Limb (tissue), 2 donors: Measurements from ENCODE around the gene ARHGEF37.
A peak's percentile ranks its signal among the peaks of the same experiment; 100 is the strongest.
"Not testable (repeated sequence)": the region's sequence is repeated elsewhere in the genome, so short reads cannot be mapped to it uniquely, and the experiment has no call there.

Experiments used
- DNase-seq, 2 donors: peaks; one replicate each; pipeline ENCODE4 v3.0.0-alpha.2; 2016; ENCODE audit errors: extremely low spot score in 2 of 2

Gene ARHGEF37

DNA sequence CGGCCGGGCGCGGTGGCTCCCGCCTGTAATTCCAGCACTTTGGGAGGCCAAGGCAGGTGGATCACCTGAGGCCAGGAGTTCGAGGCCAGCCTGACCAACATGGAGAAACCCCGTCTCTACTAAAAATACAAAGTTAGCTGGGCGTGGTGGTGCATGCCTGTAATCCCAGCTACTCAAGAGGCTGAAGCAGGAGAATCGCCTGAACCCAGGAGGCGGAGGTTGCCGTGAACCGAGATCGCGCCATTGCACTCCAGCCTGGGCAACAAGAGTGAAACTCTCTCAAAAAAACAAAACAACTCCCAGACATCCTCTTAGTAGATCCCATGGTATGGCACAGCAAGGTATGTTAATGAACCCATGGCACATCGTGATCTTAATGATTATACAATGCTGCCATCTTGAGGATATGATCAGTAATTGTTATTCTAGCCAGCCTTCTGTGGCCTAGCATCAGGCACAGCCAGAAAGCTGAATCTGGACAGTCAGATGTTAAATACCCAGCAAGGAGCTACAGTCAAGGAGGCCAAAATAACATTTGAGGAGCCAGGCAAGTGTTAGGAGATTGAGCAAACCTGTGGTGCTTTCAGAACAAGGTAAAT lies 16.7 kb upstream of the ARHGEF37 start:
- DNase-seq = peak; percentile 45 to 86

GRCh38 chr5:149567226-149567625 lies 14.1 kb upstream of the ARHGEF37 start:
- DNase-seq = no peak

GRCh38 chr5:149572170-149572569 lies 9.1 kb upstream of the ARHGEF37 start:
- no peak for DNase-seq

GRCh38 chr5:149572576-149573231 lies 8.6 kb upstream of the ARHGEF37 start:
- no peak for DNase-seq

DNA sequence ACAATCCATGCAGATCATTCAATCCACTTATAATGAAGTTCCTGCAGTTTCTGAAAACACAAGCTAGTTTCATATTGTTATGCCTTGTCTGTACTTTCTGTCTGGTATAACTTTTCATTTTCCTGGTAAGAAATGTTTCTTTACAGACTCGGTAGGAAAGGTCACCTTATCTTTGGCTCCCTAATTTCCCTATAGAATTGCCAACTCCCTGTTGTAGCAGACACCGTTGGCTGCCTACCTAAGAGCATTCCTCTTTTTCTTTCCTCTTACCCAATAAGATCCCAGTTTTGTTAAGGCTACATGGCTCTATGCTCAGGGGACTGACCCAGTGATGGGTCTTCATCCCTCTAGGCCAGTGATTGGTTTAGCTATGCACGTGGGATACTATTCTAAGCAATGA lies 6.2 kb upstream of the ARHGEF37 start:
- no peak for DNase-seq

DNA sequence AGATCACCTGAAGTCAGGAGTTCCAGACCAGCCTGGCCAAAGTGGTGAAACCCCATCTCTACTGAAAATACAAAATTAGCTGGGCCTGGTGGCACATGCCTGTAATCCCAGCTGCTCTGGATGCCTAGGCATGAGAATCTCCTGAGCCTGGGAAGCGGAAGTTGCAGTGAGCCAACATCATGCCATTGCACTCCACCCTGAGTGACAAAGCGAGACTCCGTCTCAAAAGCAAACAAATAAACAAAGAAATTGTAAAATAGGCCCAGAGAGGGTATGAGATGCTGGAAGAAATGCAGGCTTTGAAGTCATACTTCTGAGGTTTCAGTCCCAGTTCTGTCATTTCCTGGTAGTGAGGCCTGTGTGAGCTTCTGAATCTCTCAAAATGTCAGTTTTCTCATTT lies 5.3 kb upstream of the ARHGEF37 start:
- no peak for DNase-seq

DNA sequence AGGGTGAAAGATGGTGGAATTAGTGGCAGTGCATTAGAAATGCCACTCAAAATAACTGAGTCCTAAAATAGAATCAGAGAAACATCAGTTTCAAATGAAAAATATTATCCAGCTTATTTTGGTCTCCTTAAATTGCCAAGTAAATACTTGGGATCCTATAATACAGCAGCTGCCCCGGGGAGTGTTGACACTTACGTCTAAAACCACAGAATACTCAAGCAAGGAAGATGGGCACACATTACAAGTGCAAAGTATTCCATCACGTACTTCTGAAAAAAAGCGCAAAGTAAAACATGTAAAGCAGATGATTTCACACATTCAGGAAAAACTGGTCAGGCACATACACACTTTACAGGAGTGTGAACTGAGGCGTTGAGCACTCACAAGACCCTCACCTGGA lies 2.4 kb upstream of the ARHGEF37 start:
- no peak for DNase-seq

DNA sequence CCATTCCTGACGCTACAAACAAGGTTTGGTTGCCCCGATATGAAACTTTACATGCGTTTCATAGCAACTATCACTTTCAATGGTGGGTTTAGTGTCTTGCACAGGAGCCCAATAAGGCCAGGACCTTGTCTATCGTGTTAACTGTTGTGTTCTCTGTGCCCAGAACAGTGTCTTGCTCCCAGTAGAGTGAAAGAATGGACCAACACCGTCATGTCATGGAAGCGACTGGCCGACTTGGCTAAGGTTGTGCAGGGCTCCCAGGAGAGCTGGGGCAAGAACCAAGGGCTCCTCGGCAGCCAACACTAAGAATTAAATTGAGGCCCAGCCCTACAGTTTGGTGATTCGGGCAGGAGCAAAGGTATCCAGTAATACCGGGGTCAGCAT lies 498 bp upstream of the ARHGEF37 start:
- DNase-seq = no peak

DNA sequence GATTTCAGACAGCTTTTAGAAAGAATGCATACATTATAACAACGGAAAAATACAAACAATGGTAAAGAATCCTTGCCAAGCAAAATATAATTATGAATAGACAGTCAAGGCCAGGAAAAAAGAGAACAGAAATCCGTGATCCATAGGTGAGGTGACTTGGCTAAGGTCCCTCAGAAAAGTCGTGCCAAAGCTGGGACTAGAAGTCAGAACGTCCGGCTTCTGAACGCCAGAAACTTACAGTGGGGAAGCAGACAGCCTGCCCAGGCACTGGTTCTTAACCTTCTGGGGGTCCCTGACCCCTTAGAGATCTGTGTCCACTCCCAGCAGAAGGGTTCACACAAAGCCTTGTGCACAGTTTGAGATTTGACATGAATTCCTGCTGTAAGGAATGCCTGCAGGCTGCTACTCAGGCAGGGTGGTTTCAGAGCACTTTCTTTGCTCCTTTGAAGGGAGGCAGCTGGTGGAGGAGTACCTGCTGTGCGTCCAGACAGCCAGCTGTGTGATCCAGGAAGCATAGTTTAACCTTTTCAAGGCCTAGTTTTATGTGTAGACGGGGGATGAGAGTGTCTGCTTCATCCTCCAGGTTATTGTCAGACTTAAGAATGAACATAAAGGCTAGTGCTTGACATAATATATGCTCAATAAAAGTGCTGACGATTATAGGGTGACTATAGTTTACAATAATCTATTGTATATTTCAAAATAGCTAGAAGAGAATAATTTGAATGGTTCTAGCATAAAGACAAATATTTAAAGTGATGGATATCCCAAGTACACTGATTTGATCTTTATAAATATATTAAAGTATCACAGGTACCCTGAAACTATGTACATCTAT lies 852 bp downstream of the ARHGEF37 start:
- DNase-seq = no peak

GRCh38 chr5:149583394-149583793 lies 2.1 kb downstream of the ARHGEF37 start:
- DNase-seq = no peak

DNA sequence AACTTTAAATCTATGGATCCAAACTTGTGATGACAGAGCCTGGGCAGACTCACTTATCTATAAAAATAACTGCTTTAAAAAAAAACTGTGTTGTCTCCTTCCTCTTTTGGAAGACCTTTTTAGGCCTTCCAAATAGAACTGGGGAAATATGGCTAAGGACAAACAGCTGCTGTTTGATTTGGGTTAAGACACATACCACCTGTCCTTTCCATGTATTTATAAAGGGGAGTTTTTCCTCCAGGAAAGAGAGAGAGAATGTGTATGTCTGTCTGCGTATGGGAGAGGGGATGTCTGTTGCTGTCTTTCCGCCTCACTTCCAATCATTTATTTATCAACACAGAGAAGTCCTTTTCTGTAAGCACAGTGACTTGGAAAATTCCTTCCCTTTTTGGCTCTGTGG lies 2.8 kb downstream of the ARHGEF37 start:
- DNase-seq = no peak

DNA sequence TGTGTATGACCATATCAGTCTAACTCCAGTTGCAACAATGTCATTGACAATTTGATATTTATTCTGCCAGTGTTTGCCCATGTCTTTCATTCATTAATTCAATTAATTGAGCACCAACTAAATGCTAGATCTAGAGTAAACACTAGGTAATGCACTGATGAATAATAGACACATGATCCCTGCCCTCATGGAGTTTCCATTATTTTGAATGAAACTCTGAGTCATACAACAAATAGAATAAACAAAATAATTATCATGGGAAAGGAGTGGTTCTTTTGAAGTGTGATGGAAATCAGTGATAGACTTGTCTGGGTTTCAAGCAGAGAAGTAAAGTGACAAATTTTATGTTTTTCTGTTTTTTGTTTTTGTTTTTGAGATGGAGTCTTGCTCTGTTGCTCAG lies 4.6 kb downstream of the ARHGEF37 start:
- no peak for DNase-seq

- DNase-seq = no peak
Observed at GRCh38 chr5:149586708-149587318, 5.5 kb downstream of the ARHGEF37 start.

GRCh38 chr5:149588936-149589335 lies 7.6 kb downstream of the ARHGEF37 start:
- DNase-seq = no peak

GRCh38 chr5:149593370-149593769 lies 12.1 kb downstream of the ARHGEF37 start:
- no peak for DNase-seq

DNA sequence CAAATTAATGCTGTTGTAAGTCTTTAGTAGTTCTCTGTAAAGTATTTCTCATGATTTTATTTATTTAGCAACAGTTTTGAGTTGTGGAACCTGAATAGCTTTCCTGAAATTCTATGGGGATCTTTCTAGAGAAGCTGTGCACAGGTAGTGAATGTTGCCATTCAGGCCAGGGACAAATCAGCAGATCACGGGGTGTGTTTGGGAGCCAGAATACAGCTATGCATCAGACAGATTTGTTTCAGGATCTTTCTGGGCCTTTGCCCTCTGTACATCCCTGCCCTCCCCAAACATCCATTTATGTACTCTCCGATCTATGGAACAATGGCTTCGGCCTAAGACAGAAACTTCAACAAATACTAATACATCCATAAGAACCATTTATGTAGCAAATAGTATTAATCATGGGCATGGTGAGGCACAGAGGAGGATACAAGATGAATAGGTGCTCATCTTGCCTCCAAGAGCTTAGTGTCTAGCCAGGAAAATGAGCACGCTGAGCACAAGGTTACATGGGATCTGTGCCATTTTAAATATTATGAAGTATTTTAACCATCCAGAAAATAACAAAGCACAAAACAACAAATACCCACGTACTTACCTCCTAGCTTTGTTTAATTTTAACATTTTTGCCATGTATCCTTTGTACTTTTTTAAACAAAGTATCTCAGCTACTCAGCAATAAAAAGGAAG lies 13.1 kb downstream of the ARHGEF37 start:
- no peak for DNase-seq

DNA sequence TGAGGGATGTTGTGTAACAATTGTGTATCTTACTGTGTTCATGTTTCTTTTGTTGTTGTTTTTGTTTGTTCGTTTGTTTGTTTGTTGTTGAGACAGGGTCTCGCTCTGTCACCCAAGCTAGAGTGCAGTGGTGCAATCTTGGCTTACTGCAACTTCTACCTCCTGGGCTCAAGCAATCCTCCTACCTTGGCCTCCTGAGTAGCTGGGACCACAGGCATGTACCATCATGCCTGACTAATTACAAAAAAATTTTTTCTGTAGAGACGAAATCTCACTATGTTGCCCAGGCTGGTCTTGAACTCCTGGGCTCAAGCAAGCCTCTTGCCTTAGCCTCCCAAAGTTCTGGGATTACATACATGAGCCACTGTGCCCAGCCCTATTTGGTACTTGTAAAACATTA lies 13.8 kb downstream of the ARHGEF37 start:
- DNase-seq = not testable (repeated sequence)

- no peak for DNase-seq
Observed at GRCh38 chr5:149596712-149597111, 15.4 kb downstream of the ARHGEF37 start.

DNA sequence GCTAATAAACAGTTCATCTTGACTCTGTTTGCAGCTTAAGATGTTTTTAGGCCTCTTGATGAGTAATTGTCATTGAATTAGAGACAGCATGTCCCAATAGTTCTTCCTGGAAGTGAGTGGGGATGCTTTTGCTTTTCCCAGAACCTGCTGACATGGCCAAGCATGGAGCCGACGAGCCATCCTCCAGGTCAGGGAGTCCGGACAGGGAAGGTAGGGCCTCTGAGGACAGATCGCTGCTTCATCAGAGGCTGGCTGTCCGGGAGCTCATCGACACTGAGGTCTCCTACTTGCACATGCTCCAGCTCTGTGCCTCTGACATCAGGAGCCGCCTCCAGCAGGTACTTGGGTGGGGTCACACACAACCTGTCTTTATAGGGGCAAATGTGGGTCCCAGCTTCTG lies 16.3 kb downstream of the ARHGEF37 start:
- DNase-seq = no peak

- DNase-seq = not testable (repeated sequence)
Observed at GRCh38 chr5:149598234-149598633, 16.9 kb downstream of the ARHGEF37 start.

GRCh38 chr5:149598966-149599365 lies 17.7 kb downstream of the ARHGEF37 start:
- DNase-seq = no peak

DNA sequence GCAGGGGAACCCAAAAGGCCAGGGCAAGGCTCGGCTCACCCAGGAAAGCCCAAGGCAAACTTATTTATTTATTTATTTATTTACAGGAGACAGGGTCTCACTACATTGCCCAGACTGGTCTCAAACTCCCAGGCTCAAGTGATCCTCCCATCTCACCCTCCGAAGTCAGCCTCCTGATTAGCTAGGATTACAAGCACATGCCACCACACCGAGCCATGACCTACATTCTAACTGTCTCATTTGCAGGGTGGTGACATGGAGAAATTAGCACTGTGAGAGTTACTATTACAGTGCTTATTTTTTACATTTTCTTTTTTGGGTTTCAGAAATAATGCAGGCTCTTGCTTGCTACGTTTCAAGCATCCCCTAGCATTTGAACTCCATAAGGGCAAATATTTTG lies 18.1 kb downstream of the ARHGEF37 start:
- DNase-seq = no peak
